ENCODE data around the gene SLC5A11.

SLC5A11 gene

DNA sequence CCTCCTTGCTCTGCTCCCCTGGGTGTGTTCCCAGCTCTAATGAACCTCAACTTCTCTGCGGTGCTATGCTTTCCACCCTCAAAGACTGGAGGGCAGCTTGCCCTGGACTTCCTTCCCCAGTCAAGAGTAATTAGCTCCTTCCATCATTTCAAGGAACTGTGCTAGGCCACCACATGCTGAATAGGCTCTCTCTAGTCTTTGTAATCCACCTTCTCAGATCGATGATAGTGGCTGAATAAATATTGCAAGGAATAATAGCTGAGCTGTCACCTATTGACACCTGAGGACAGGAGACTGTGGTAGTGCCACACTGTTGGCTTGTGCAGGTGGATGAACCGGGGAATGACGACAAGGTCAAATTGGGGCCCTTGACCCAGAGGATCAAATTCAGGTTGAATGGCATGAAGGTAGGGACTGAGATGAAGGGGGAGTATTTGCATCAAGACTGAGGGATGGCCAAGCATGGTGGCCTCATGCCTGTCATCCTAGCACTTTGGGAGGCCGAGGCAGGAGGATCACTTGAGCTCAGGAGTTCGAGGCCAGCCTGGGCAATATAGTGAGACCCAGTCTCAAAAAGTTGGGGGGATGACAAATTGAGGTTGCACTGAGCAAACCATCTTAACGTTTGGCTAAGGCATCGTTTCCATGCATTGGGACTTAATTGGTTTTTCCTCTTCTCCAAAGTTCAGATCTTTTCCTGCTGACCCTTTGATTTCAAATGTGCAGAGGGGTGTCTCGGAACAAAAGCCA lies 18.8 kb upstream of the SLC5A11 start:
- DNase-seq (ENCODE audit: low read depth) = no peak
- TF ChIP-seq MYC (IDR thresholded peaks at IDR 0.05; ENCODE audit: low read depth, low read length) (no peak), POLR2A (IDR thresholded peaks at IDR 0.05; ENCODE audit: extremely low read depth, insufficient read length) (no peak), CTCF (IDR thresholded peaks at IDR 0.05; ENCODE audit: low read depth, low read length) (no peak)
- TF ChIP-seq, protein P1, sequence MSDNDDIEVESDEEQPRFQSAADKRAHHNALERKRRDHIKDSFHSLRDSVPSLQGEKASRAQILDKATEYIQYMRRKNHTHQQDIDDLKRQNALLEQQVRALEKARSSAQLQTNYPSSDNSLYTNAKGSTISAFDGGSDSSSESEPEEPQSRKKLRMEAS (IDR thresholded peaks at IDR 0.05; ENCODE audit: low read depth, low read length) = no peak

GRCh38 chr16:24829153-24829552 lies 16.6 kb upstream of the SLC5A11 start:
- DNase-seq (ENCODE audit: low read depth) = no peak
- no peak overlapping the region for H3K4me3 ChIP-seq (ENCODE audit: low read depth, low read length)
- TF ChIP-seq MYC (IDR thresholded peaks at IDR 0.05; ENCODE audit: low read depth, low read length) (no peak), POLR2A (IDR thresholded peaks at IDR 0.05; ENCODE audit: extremely low read depth, insufficient read length) (no peak), CTCF (IDR thresholded peaks at IDR 0.05; ENCODE audit: low read depth, low read length) (no peak)
- TF ChIP-seq, protein P1 (IDR thresholded peaks at IDR 0.05; ENCODE audit: low read depth, low read length) = no peak

More for the DNA sequence above, 18.8 kb upstream of the SLC5A11 start:
- H3K4me3 ChIP-seq (ENCODE audit: low read depth, low read length) = no peak overlapping the region

GRCh38 chr16:24833352-24833751 lies 12.4 kb upstream of the SLC5A11 start:
- TF ChIP-seq, protein P1 (IDR thresholded peaks at IDR 0.05; ENCODE audit: low read depth, low read length) = no peak
- no peak for TF ChIP-seq POLR2A (IDR thresholded peaks at IDR 0.05; ENCODE audit: extremely low read depth, insufficient read length)
- TF ChIP-seq CTCF (IDR thresholded peaks at IDR 0.05; ENCODE audit: low read depth, low read length) = no peak
- TF ChIP-seq MYC (IDR thresholded peaks at IDR 0.05; ENCODE audit: low read depth, low read length) = no peak
- H3K4me3 ChIP-seq (ENCODE audit: low read depth, low read length) = no peak overlapping the region
- no peak for DNase-seq (ENCODE audit: low read depth)

- TF ChIP-seq CTCF (IDR thresholded peaks at IDR 0.05; ENCODE audit: low read depth, low read length) = peak; percentile 65
- TF ChIP-seq, protein P1 (IDR thresholded peaks at IDR 0.05; ENCODE audit: low read depth, low read length) = no peak
- peak; percentile 56 for DNase-seq (ENCODE audit: low read depth)
- no peak overlapping the region for H3K4me3 ChIP-seq (ENCODE audit: low read depth, low read length)
These were observed 11.1 kb upstream of the SLC5A11 start for GRCh38 chr16:24834459-24835335.

GRCh38 chr16:24836836-24837235 lies 8.9 kb upstream of the SLC5A11 start:
- TF ChIP-seq, protein P1 (IDR thresholded peaks at IDR 0.05; ENCODE audit: low read depth, low read length) = no peak
- no peak for TF ChIP-seq MYC (IDR thresholded peaks at IDR 0.05; ENCODE audit: low read depth, low read length)
- no peak for TF ChIP-seq POLR2A (IDR thresholded peaks at IDR 0.05; ENCODE audit: extremely low read depth, insufficient read length)
- no peak for TF ChIP-seq CTCF (IDR thresholded peaks at IDR 0.05; ENCODE audit: low read depth, low read length)
- no peak overlapping the region for H3K4me3 ChIP-seq (ENCODE audit: low read depth, low read length)
- no peak for DNase-seq (ENCODE audit: low read depth)

All from NB4 (cell line).